GM18517 (cell line): ENCODE data around the gene CYB561D1.

Source experiments
- ATAC-seq: cut with Tn5 transposase; IDR thresholded peaks from one replicate; pipeline ENCODE4 v1.9.1; 2021; ENCODE audit warnings: mild to moderate bottlenecking, moderate library complexity; ENCODE audit not compliant: unreplicated experiment

The CYB561D1 gene

DNA sequence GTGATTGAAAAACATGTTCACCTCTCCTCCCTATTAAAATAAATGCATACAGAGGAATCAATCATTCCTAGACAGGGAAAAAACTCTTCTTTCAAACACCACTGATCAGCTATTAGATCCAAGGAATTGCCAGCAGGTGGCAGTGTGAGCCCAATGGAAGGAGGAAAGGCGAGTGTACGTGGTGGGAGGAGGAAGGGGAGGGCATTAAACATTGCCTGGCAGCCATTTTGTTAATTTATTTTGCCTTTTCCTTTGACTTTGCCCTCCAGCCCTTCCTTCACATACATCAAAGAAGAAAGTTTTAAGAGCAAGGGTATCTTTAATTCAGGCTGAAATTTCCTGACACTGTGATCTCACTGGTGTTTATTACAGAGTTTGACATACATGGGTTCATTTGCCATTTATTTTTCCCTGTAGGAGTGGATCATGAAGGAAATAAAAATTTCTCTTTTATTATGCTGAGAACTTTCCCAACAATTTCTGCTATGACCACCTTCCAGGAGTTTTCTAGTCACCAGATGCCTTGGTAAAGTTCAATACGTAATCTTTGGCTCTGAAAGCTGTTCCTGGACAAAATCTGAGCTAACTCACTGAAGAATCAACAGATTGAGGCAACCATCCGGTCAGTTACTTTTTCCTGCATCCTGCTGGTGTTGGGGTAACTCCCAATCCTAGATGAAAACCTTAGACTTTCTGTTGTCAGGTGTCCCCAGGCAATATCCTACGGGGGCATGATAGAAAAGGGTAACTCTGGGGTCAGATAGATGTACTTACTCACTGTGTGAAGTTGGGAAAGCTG is 52.6 kb downstream of the CYB561D1 start:
- no peak for ATAC-seq

DNA sequence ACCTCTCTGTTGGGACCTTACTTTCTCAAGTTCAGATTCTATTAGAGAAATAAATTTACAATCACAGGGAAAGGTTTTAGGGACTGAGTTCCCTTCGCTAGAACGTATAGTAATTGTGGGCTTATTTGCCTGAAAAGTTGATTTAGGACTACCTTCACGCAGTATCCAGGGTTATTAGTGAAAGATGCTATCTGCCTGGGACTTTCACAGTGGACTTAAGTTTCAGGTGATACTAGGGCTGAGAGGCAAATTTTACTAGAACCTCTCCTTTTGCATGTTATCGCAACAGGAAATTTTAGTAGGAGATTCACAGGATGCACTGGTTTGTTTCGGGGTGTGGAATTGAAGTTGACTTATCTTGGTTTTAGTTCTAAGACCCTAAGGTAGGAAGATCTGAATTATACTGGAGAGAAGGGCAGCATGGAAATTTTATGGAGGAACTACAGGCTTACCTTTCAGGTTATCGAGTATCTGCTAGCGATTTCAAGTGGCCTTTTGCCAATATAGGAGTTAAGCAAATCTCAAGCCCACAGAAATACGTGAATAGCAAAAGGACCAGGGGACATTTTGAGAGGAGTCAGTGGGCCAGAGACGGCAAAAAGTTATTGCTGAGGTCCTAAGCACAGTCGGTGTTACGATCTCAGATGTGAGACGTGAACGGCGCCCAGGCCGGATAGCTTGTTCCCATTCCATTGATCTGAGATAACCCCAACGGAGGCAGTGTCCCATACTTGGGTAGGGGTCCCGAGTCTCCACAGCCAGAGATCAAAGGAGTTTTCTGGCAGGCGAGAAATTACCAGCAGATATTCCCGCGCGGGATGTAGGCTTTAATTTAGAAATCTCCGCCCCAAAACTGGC is 53.8 kb downstream of the CYB561D1 start:
- ATAC-seq: no peak

DNA sequence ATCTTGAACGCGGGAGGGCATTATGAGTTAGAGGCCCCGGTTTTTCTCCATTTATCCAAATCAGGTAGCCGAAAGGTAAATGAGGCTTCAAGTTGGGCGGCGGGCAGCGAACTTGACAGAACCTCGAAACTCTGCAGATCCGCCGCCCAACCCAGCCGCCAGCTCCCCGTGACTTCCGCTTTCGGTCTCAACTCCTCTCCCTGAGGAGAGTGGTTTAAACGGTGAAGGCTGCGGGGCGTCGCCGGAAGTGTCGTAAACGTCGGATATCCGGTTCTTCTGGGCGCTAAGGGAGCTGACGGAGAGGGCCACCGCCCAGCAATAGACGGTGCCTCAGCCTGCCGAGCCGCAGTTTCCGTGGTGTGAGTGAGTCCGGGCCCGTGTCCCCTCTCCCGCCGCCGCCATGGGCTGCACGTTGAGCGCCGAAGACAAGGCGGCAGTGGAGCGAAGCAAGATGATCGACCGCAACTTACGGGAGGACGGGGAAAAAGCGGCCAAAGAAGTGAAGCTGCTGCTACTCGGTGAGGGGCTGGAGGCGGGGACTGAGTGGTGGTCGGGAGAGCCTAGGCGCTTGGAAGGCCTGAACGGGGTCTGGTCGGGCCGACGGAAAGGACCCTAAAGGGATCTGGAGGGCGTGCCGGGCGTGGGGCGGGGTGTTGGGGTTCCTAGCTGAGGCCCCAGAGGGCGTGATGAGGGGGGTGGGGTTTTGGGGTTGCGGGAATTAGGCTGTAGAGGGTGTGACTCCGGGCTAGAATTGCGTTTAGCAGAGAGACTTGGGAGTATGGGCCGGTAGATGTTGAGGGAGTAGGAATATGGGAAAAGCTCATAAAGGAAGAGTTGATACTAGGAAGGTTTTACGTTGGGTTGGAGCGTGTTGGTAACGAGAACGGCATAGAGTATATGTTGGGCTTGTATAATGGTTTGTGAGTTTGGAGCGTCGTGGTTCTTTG is 54.7 kb downstream of the CYB561D1 start, which contains the start of gene GNAI3:
Gene GNAI3 (plus strand): TSS at position 295 of the 947 bp plus-strand sequence. CDS start 106 bp downstream, at position 401.
- ATAC-seq: peak; percentile 82
